Esophagus muscularis mucosa (tissue), 4 donors: Measurements from ENCODE around the gene ANKRD35. TPM values are rescaled to one million over a fixed set of nuclear protein-coding genes. Genes with fewer than 3 reads are reported as not detected.
A peak's percentile ranks its signal among the peaks of the same experiment; 100 is the strongest.

ENCODE experiments used
- DNase-seq: peaks from one replicate; pipeline ENCODE4 v3.0.0-alpha.2; 2017; ENCODE audit errors: extremely low spot score
- H3K27ac ChIP-seq, 4 donors: fragments of 200-600 bp; sonication (generic); replicated peaks in 1 of 4; 1 replicate in 3 of 4; 2 replicates in 1 of 4; pipeline ENCODE4 v1.5.1; 2016 to 2019; ENCODE audit warnings: mild to moderate bottlenecking in 1 of 4
- H3K27me3 ChIP-seq, 4 donors: fragments of 200-600 bp; sonication (generic); one replicate each; pipeline versions ENCODE4 v1.5.1 to v1.6.0; 2016 to 2019
- H3K36me3 ChIP-seq, 4 donors: fragments of 200-600 bp; sonication (generic); one replicate each; pipeline ENCODE4 v1.5.1; 2016 to 2019
- H3K4me1 ChIP-seq, 4 donors: fragments of 200-600 bp; sonication (generic); one replicate each; pipeline ENCODE4 v1.5.1; 2016 to 2019
- H3K4me3 ChIP-seq, 4 donors: fragments of 200-600 bp; sonication (generic); 1 replicate in 2 of 4; 2 replicates in 2 of 4; pipeline ENCODE4 v1.5.1; 2016 to 2019; ENCODE audit warnings: mild to moderate bottlenecking in 4 of 4, moderate library complexity in 1 of 4
- H3K9me3 ChIP-seq, 4 donors: fragments of 200-600 bp; sonication (generic); 1 replicate in 3 of 4; 2 replicates in 1 of 4; pipeline ENCODE4 v1.5.1; 2016 to 2019
- CTCF ChIP-seq, 3 experiments: fragments of 200-600 bp in 2 of 3; fragments of 450-650 bp in 1 of 3; sonication (generic) in 2 of 3; IDR thresholded peaks; one replicate each; pipeline ENCODE4 v1.5.1; 2017 to 2019; ENCODE audit warnings: antibody characterized with exemption in 3 of 3, mild to moderate bottlenecking in 2 of 3, moderate library complexity in 1 of 3
- EP300 ChIP-seq: sonication (generic); formaldehyde crosslinking; IDR thresholded peaks from one replicate; pipeline ENCODE4 v1.6.1; 2017; ENCODE audit warnings: antibody characterized with exemption
- POLR2A ChIP-seq: fragments of 450-650 bp; IDR thresholded peaks from one replicate; pipeline ENCODE4 v1.6.1; 2017; ENCODE audit warnings: antibody characterized with exemption, moderate library complexity, mild to moderate bottlenecking, low read depth
- POLR2AphosphoS5 ChIP-seq, 2 donors: sonication (generic); formaldehyde crosslinking; IDR thresholded peaks; one replicate each; pipeline ENCODE4 v1.6.1; 2017; ENCODE audit warnings: antibody characterized with exemption in 2 of 2
- WGBS: methylation state at CpG from one replicate; pipeline ENCODE4 v1.1.5; 2018; 5-methylcytosine and 5-hydroxymethylcytosine counted together
- intact Hi-C: fragments of 100-400 bp; cut with DNase I; formaldehyde crosslinking; loops from one replicate; pipeline ENCODE4 v1.15.1; 2023
- total RNA-seq, 4 donors: library from RNA; depleted of rRNA; stranded (reverse); fragments of >200 nt; gene quantifications; one replicate each; pipeline versions ENCODE4 v1.1.0 to v1.2.1, GENCODE V29; 2016

Gene ANKRD35
- total RNA-seq, 4 donors from 2014 or later: 4.0 to 11.1 (median 8.4) TPM

- Histone ChIP-seq H3K4me3 (peak within 1 kb of the TSS; percentile 79 to 91 (median 80)), H3K27ac (peak within 1 kb of the TSS; percentile 82 to 93 (median 90)), H3K4me1 (peaks cover 20 to 32% (median 29%) of the 10 kb centered on the region in 4 donors), H3K27me3 (no peaks in the 10 kb centered on the region), H3K9me3 (no peaks in the 10 kb centered on the region), H3K36me3 (peaks cover 6 to 48% (median 37%) of the 10 kb centered on the region in 4 donors)
- whole genome bisulfite sequencing: 0% methylated on average over 47 of the region's 51 CpGs
- intact Hi-C loops: loop anchor here (5.0 kb wide), 1 partner anchor 94 kb away; no protein-coding TSS in a partner anchor
- TF ChIP-seq CTCF (IDR thresholded peaks at IDR 0.05) (peak in 1 of 3 experiments; percentile 23), POLR2A (peak; percentile 51), POLR2AphosphoS5 (IDR thresholded peaks at IDR 0.05) (peak; percentile 86 to 88), EP300 (no peak)
- DNase-seq: peak; percentile 97
Measured at GRCh38 chr1:145918144-145918991, 32.7 kb upstream of the ANKRD35 start, which contains the start of gene PEX11B. Gene PEX11B, minus strand, starts transcription at chr1:145918717. Its CDS starts 29 bp downstream, at chr1:145918688.

- peaks cover 6 to 44% (median 39%) of the 10 kb centered on the region in 4 donors for H3K36me3 ChIP-seq
- H3K4me1 ChIP-seq: peaks cover 20 to 32% (median 29%) of the 10 kb centered on the region in 4 donors
- peak overlapping the region; percentile 79 to 91 (median 80) for H3K4me3 ChIP-seq
- H3K27ac ChIP-seq: peak overlapping the region; percentile 82 to 93 (median 90)
- no peak for DNase-seq
- no peaks in the 10 kb centered on the region for H3K9me3 ChIP-seq
- TF ChIP-seq POLR2AphosphoS5 (IDR thresholded peaks at IDR 0.05) (no peak), EP300 (no peak), POLR2A (no peak), CTCF (IDR thresholded peaks at IDR 0.05) (no peak)
- intact Hi-C loops: loop anchor here (5.0 kb wide), 1 partner anchor 95 kb away; no protein-coding TSS in a partner anchor
- H3K27me3 ChIP-seq: no peaks in the 10 kb centered on the region
- WGBS: 79% methylated on average over 5 of the region's 5 CpGs
Measured at GRCh38 chr1:145917595-145917994, 31.9 kb upstream of the ANKRD35 start.

GRCh38 chr1:145916745-145917144 lies 31.1 kb upstream of the ANKRD35 start:
- Histone ChIP-seq H3K9me3 (no peaks in the 10 kb centered on the region), H3K4me1 (peaks cover 20 to 32% (median 29%) of the 10 kb centered on the region in 4 donors), H3K4me3 (no peak overlapping the region), H3K27ac (peak overlapping the region in 1 of 4 donors; percentile 93), H3K36me3 (peaks cover 13 to 52% (median 43%) of the 10 kb centered on the region in 4 donors), H3K27me3 (no peaks in the 10 kb centered on the region)
- intact Hi-C loops: loop anchor here (5.0 kb wide), 1 partner anchor 96 kb away; no protein-coding TSS in a partner anchor
- TF ChIP-seq CTCF (IDR thresholded peaks at IDR 0.05) (no peak), POLR2A (no peak), POLR2AphosphoS5 (IDR thresholded peaks at IDR 0.05) (no peak), EP300 (no peak)
- 84% methylated on average over 5 of the region's 5 CpGs for WGBS
- no peak for DNase-seq

- 74% methylated on average over 10 of the region's 11 CpGs for WGBS
- intact Hi-C loops: loop anchor here (5.0 kb wide), 1 partner anchor 65 kb away; the partner anchor contains the start of gene NUDT17
- H3K27me3 ChIP-seq: no peaks in the 10 kb centered on the region
- no peaks in the 10 kb centered on the region for H3K9me3 ChIP-seq
- no peak overlapping the region for H3K27ac ChIP-seq
- H3K4me3 ChIP-seq: no peak overlapping the region
- TF ChIP-seq EP300 (no peak), POLR2A (no peak), CTCF (IDR thresholded peaks at IDR 0.05) (no peak), POLR2AphosphoS5 (IDR thresholded peaks at IDR 0.05) (no peak)
- peaks cover 20 to 65% (median 56%) of the 10 kb centered on the region in 4 donors for H3K36me3 ChIP-seq
- peaks cover 13 to 23% (median 16%) of the 10 kb centered on the region in 4 donors for H3K4me1 ChIP-seq
- no peak for DNase-seq
Measured at GRCh38 chr1:145912128-145912641, 26.5 kb upstream of the ANKRD35 start.
